Measurements from ENCODE around the gene FCAMR. TPM values are rescaled to one million over a fixed set of nuclear protein-coding genes. Genes with fewer than 3 reads are reported as not detected.

The FCAMR gene
- total RNA-seq, 1 experiment from 2014 or later: not detected

GRCh38 chr1:206947255-206947654, 23.0 kb downstream of the FCAMR start (continued):
- no peak for TF ChIP-seq TEAD1 (CRISPR knock-in tag; IDR thresholded peaks at IDR 0.05)
- TF ChIP-seq TP53 (CRISPR knock-in tag; IDR thresholded peaks at IDR 0.05): no peak
- TF ChIP-seq GTF2I (CRISPR knock-in tag; conservative IDR thresholded peaks at IDR 0.05): no peak
- TF ChIP-seq ZNF532 (CRISPR knock-in tag; IDR thresholded peaks at IDR 0.05; ENCODE audit: borderline replicate concordance): no peak
- TF ChIP-seq ERG (CRISPR knock-in tag; IDR thresholded peaks at IDR 0.05): no peak
- no peak for TF ChIP-seq GRHL2 (CRISPR knock-in tag; IDR thresholded peaks at IDR 0.05; ENCODE audit: insufficient replicate concordance, severe bottlenecking)
- TF ChIP-seq E2F4 (CRISPR knock-in tag; IDR thresholded peaks at IDR 0.05; ENCODE audit: borderline replicate concordance, low read depth): no peak
- TF ChIP-seq ZNF416 (CRISPR knock-in tag; IDR thresholded peaks at IDR 0.05): no peak
- no peak for TF ChIP-seq NFATC4 (CRISPR knock-in tag; IDR thresholded peaks at IDR 0.05)
- no peak for TF ChIP-seq ZNF671 (CRISPR knock-in tag; IDR thresholded peaks at IDR 0.05)
- TF ChIP-seq, protein P1, sequence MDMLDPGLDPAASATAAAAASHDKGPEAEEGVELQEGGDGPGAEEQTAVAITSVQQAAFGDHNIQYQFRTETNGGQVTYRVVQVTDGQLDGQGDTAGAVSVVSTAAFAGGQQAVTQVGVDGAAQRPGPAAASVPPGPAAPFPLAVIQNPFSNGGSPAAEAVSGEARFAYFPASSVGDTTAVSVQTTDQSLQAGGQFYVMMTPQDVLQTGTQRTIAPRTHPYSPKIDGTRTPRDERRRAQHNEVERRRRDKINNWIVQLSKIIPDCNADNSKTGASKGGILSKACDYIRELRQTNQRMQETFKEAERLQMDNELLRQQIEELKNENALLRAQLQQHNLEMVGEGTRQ (CRISPR knock-in tag; IDR thresholded peaks at IDR 0.05): no peak

DNA sequence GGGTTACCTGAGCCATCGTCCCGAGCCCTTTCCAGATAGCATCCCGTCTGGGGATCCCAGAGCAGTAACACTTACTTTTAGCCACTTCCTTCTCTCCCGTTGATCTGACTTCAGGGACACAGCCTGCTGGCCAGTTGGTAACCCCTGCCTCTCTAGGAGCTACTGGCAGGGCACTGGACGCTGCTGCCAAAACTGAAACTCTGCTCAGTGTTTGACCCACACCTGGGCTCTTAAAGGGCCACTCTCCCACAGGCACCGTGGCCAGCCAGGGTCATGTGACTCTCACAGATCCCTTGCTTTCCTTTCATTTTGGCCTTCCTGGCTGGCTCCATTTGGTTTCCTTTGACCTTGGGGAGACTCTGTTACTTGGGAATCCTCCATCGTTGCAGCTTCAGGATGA, 24.0 kb downstream of the FCAMR start, which contains the start of gene PIGR:
Gene PIGR (minus strand): TSS at position 206 of the 400 bp plus-strand sequence. CDS start 5,935 bp downstream, outside the sequence.
- ChIA-PET POLR2A (no interaction called here), CTCF (interaction anchor here (1.2 to 2.4 kb wide), 4 partner anchors 11 to 36 kb away, joined by 4 to 12 read pairs (median 5); no protein-coding TSS in a partner anchor)
- Mint-ChIP-seq H3K4me1 (no peaks in the 10 kb centered on the region), H3K27ac (no peak within 1 kb of the TSS), H3K9me3 (peaks cover 11% of the 10 kb centered on the region), H3K4me3 (no peak within 1 kb of the TSS), H3K36me3 (no peaks in the 10 kb centered on the region), H3K27me3 (ENCODE audit: low read depth) (peaks cover 5% of the 10 kb centered on the region; the same call in 1 of the 2 replicates)
- no peak for DNase-seq (ENCODE audit: low spot score)
- no peak for ATAC-seq
- TF ChIP-seq ZNF219 (CRISPR knock-in tag; IDR thresholded peaks at IDR 0.05; ENCODE audit: borderline replicate concordance) (no peak), MLX (CRISPR knock-in tag; IDR thresholded peaks at IDR 0.05) (no peak), ZNF121 (CRISPR knock-in tag; IDR thresholded peaks at IDR 0.05) (no peak), ATF2 (CRISPR knock-in tag; IDR thresholded peaks at IDR 0.05; ENCODE audit: borderline replicate concordance, low read depth) (no peak), STAT6 (CRISPR knock-in tag; conservative IDR thresholded peaks at IDR 0.05; ENCODE audit: low read depth) (no peak), E2F4 (CRISPR knock-in tag; IDR thresholded peaks at IDR 0.05; ENCODE audit: borderline replicate concordance, low read depth) (no peak), CREB1 (CRISPR knock-in tag; IDR thresholded peaks at IDR 0.05) (no peak), MXD4 (CRISPR knock-in tag; IDR thresholded peaks at IDR 0.05; ENCODE audit: borderline replicate concordance) (no peak), ZNF425 (CRISPR knock-in tag; conservative IDR thresholded peaks at IDR 0.05) (no peak)

Data from WTC11 (cell line).